Liver (tissue), 3 donors: ENCODE data around the gene MECR.

Source experiments
- ATF3 ChIP-seq: IDR thresholded peaks from 2 replicates; pipeline ENCODE4 v1.6.1; 2016; ENCODE audit warnings: antibody characterized with exemption
- CTCF ChIP-seq: fragments of 150-350 bp; IDR thresholded peaks from 2 replicates; pipeline ENCODE4 v1.5.1; 2017; ENCODE audit warnings: improper control_type of control experiment, low read depth, low read length; ENCODE audit not compliant: missing input control
- EGR1 ChIP-seq, 2 donors: IDR thresholded peaks; 2 replicates each; pipeline ENCODE4 v1.6.1; 2016 to 2018; ENCODE audit warnings: antibody characterized with exemption in 2 of 2, low read depth in 2 of 2
- FOXA1 ChIP-seq: IDR thresholded peaks from 2 replicates; pipeline ENCODE4 v1.6.1; 2016; ENCODE audit warnings: antibody characterized with exemption
- GABPA ChIP-seq, 2 donors: IDR thresholded peaks in 1 of 2; conservative IDR thresholded peaks in 1 of 2; 2 replicates each; pipeline ENCODE4 v1.6.1; 2016; ENCODE audit warnings: antibody characterized with exemption in 2 of 2, mild to moderate bottlenecking in 1 of 2, moderate library complexity in 1 of 2
- MAX ChIP-seq: IDR thresholded peaks from 2 replicates; pipeline ENCODE4 v1.6.1; 2016; ENCODE audit warnings: antibody characterized with exemption
- RAD21 ChIP-seq, 2 donors: IDR thresholded peaks; 2 replicates each; pipeline ENCODE4 v1.6.1; 2016; ENCODE audit warnings: antibody characterized with exemption in 2 of 2, mild to moderate bottlenecking in 2 of 2
- REST ChIP-seq: IDR thresholded peaks from 2 replicates; pipeline ENCODE4 v1.6.1; 2016; ENCODE audit warnings: antibody characterized with exemption, mild to moderate bottlenecking
- RXRA ChIP-seq, 2 donors: IDR thresholded peaks; 2 replicates each; pipeline ENCODE4 v1.6.1; 2017 to 2018; ENCODE audit warnings: antibody characterized with exemption in 2 of 2, mild to moderate bottlenecking in 1 of 2
- SP1 ChIP-seq: IDR thresholded peaks from 2 replicates; pipeline ENCODE4 v1.6.1; 2018; ENCODE audit warnings: antibody characterized with exemption, mild to moderate bottlenecking
- TAF1 ChIP-seq: conservative IDR thresholded peaks from 2 replicates; pipeline ENCODE4 v1.6.1; 2016; ENCODE audit warnings: antibody characterized with exemption, mild to moderate bottlenecking
- donor health status: healthy.
- donor health status: healthy.

GRCh38 chr1:29169976-29170375 is 60.8 kb downstream of the MECR start:
- TF ChIP-seq CTCF (no peak), FOXA1 (no peak), GABPA (IDR thresholded peaks at IDR 0.05 in 1 of 2, conservative IDR thresholded peaks at IDR 0.05 in 1 of 2) (no peak), MAX (no peak), ATF3 (no peak), SP1 (no peak), RAD21 (IDR thresholded peaks at IDR 0.05) (no peak), TAF1 (no peak), REST (no peak), EGR1 (IDR thresholded peaks at IDR 0.05; ENCODE audit: low read depth in 2 of 2) (no peak), RXRA (IDR thresholded peaks at IDR 0.05) (no peak)
